Activated CD8-positive, alpha-beta memory T cell treated with anti-CD3 and anti-CD28 coated beads, Interleukin-2, amount 50 U/mL, for 24 hours (primary cell): Measurements from ENCODE around the gene HSPBP1.

ENCODE experiments used
- DNase-seq: peaks from one replicate; pipeline ENCODE4 v3.0.0-alpha.2; 2020; ENCODE audit errors: extremely low read depth

The HSPBP1 gene

GRCh38 chr19:55275851-55276719 lies 3.8 kb downstream of the HSPBP1 start:
- DNase-seq, result no peak

DNA sequence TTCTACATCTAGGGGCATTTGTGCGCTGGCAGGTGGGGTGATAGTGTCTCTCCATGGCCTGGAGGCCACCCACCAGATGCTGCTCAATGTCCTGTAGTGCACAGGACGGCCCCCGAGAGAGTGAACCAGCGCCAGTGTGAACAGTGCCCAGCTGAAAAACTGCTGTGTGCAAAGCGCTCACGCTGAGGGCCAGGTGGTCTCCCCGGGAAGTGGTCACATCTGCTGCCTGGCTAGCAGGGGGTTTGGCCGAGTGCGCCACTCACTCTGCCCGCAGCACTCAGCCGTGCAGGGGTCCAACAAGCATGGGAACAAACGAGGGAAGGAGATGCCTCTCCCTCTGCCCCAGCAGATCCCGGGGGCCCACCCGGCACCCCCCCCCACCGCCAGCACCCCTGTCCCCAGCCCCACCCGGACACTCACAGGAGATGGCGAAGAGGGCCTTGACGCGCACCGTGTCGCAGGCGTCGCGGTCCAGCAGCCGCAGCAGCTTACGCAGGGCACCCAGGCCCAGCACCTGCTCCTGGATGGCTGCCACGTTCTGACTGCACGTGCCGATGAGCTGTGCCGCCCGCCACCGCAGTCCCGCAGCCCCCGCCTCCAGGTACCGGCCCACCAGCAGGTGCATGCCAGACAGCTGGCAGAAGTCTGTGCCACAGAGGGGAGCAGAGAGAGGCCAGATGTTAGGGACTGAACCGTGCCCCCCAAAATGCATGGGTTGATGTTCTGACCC lies 5.8 kb downstream of the HSPBP1 start:
- no peak for DNase-seq

DNA sequence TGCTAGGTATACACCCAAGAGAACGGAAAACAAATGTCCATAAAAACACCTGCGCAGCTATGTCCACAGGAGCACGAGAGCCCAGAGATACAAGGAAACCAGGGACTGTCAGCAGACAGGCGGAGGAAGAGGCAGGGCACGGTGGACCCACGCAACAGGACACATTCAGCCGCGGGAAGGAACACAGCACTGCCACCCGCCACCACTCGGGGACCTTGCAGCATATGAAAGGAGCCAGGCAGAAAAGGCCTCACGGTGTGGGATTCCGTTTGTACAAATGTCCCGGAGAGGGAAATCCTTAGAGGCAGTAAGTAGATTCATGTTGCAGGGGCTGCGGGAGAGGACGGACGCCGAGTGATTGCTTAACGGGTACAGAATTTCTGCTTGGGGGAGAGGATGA lies 7.8 kb downstream of the HSPBP1 start:
- DNase-seq, result no peak

DNA sequence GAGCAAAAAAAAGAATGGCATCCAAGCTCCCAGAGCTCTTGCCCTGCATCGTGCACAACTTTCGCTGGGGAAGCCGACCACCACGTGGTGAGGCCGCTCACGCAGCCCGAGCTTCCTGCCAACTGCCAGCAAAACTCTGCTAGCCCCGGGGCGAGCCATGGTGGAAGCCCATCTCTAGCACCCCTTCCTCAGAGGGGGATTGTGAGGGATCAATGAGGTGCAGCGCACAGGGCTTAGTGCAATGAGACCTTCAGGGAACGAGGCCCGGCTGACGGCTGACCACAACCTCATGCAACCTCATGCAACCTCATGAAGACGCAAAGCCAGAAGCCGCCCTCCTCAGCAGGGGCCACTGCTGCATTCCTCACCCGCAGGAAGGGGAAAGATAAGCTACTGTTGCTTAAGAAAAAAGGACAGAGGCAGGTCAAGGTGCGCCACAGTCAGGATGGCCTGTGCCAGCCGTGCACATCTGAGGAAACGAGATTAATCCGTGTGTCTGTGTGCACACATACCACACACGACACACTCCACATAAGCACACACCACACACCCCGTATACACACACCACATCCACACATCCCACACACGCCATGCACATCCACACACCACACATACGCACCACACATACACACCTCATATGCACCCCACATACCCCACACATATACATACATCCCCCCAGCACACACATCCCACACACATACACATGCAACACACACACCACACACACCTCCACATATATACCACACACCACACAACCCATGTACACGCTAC lies 9.6 kb downstream of the HSPBP1 start:
- no peak for DNase-seq

- DNase-seq, result no peak
Measured at GRCh38 chr19:55269299-55269698, 10.6 kb downstream of the HSPBP1 start.

DNA sequence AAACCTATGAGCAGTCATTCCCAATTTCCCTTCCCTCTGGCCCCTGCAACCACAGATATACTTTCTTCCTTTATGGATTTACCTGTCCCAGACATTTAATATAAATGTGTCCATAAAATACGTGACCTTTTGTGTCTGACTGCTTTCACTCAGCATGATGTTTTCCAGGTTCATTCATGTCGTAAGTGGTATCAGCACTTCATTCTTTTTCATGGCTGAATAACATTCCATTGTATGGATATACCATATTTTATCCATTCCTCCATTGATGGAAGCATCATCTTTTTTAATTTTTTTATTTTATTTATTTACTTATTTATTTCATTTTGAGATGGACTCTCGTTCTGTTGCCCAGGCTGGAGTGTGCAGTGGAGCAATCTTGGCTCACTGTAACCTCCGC lies 13.1 kb downstream of the HSPBP1 start:
- no peak for DNase-seq

DNA sequence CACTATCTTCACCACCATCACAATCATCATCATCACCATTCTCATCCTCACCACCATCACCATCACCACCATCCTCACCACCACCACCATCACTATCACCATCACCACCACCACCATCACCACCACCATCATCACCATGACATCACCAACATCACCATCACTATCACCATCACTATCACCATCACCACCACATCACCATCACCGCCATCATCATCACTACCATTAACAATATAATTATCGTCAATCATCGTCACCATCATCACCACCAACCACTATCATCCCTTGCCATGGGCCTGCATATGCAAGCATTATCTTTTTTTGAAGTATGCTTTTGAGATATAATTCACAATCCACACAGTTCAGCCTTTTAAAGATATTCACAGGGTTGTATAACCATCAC lies 13.5 kb downstream of the HSPBP1 start:
- DNase-seq, result no peak

GRCh38 chr19:55265723-55266386 lies 14.1 kb downstream of the HSPBP1 start:
- no peak for DNase-seq

DNA sequence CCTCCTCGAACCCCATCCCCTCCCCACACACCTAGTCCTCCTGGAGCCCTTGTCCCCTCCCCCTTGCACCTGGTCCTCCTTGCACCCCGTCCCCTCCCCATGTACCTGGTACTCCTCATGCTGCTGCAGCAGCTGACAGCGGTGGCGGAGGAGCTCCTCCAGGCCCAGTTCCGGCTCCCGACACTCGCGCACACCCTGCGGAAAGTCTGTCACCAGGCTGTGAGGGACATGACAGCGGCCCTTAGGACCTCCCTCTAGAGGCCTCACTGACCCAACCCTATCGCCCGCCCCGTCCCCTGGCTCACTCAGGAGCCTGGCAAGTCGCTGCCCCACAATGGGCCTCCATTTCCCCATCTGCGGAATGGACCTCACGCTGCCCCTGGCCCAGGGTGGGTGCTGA lies 14.7 kb downstream of the HSPBP1 start:
- DNase-seq, result no peak

DNA sequence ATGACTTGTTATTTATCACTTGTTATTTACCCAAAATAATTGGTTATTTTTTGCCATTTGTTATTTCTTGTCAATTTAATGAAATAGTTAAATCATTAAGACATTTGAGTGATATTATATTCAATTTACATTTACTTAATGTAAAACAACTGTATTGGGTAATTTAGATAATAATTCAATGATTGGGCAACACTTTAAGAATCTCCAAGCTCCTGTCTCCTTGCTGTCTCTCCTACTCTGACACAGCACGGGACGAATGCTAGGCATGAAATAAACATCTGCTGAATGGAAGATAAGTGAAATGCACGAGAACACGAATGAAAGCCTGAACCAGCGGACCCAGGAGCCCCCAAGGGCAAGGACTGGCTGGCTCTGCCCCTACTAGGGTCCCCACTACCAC lies 15.4 kb downstream of the HSPBP1 start:
- no peak for DNase-seq

- DNase-seq, result no peak
Measured at GRCh38 chr19:55262359-55262758, 17.6 kb downstream of the HSPBP1 start.

DNA sequence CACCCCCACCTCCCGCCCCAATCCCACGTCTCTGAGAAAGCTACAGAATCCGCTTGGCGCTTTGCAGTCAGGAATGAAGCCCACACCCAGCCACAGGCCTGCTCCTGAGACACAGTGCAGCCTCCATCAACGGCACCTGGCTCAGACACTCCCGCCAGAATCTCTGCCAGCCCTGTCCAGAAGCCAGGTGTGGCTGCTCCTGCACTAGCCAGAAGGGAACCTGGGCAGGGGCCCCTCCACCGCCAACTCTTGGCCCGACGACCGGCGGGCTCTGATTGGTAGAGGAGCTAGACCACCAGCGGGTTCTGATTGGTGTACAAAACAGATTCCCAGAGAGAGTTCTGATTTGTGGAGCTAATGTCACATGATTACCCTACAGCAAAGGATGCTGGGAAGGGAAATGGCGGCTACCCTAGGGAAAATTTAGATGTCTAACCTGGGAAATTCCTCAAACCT lies 18.2 kb downstream of the HSPBP1 start:
- no peak for DNase-seq

DNA sequence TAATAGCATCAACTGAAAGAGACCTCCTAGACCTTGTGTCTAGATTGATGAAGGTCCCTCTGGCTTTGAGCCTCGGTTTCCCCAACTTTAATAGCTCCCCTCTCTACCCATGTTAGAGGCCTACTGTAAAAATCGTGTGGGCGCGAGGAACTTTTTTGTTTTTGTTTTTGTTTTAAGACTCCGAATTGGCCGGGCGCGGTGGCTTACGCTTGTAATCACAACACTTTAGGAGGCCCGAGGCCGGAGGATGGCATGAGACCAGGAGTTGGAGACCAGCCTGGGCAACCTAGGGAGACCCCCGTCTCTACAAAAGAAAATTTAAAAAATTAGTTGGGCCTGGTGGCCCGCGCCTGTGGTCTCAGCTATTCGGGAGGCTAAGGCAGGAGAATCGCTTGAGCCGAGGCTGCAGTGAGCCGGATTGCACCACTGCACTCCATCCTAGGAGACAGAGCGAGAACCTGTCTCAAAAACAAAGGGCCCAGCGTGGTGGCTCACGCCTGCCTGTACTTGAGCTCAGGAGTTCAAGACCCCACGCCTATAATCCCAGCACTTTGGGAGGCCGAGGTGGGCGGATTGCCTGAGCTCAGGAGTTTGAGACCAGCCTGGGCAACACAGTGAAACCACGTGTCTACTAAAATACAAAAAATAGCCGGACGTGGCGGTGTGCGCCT lies 20.2 kb downstream of the HSPBP1 start:
- DNase-seq, result no peak

GRCh38 chr19:55258828-55259539 lies 20.9 kb downstream of the HSPBP1 start, which contains the start of gene PPP6R1:
PPP6R1 (minus strand) TSS chr19:55259017; CDS start chr19:55247103, 11,914 bp downstream.
- peak; percentile 88 for DNase-seq

GRCh38 chr19:55258476-55258827 lies 21.5 kb downstream of the HSPBP1 start:
- no peak for DNase-seq

DNA sequence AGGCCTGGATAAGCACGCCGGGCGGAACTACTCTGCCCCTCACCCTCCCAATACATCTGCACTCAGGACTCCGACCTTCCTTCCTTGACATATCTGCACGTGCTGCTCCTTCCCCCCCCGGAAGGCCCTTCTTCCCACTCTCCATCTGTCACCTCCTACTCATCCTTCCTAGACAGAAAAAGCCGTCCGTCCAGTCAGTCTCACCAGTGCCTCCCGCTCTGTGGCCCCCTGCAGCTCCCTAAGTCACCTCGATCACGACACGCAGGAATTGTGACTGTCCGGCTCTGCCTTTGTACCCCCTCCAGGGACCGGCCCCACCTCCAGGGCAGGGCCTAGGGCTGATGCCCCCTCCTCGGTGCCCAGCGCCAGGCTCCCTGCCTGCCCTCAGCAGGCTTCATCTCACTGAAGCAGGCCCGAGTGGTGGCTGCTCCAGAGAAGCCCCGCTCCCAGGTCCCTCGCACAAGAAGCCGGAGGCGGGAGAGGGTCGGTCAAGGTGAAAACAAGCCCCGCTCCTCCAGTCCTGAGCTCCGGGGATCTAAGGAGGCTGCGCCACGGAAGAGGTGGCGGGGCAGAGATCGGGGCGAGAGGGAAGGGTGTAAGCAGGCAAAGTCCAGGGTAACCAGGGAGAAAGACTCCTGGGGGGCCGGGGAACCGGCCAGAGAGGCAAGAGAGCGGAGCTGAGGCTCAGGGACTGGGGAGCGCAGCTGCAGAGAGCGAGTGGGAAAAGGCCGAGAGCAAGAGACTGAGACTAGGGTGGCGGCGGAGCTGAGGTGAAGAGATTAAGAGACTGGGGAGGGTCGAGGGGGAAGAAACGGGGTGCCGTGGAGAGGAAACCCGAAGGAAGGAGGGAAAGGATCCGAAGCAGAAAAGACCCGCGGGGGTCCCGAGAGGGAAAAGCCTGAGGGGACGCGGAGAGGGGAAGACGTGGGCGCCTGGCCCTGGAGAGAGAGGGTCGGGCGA lies 22.2 kb downstream of the HSPBP1 start:
- no peak for DNase-seq

DNA sequence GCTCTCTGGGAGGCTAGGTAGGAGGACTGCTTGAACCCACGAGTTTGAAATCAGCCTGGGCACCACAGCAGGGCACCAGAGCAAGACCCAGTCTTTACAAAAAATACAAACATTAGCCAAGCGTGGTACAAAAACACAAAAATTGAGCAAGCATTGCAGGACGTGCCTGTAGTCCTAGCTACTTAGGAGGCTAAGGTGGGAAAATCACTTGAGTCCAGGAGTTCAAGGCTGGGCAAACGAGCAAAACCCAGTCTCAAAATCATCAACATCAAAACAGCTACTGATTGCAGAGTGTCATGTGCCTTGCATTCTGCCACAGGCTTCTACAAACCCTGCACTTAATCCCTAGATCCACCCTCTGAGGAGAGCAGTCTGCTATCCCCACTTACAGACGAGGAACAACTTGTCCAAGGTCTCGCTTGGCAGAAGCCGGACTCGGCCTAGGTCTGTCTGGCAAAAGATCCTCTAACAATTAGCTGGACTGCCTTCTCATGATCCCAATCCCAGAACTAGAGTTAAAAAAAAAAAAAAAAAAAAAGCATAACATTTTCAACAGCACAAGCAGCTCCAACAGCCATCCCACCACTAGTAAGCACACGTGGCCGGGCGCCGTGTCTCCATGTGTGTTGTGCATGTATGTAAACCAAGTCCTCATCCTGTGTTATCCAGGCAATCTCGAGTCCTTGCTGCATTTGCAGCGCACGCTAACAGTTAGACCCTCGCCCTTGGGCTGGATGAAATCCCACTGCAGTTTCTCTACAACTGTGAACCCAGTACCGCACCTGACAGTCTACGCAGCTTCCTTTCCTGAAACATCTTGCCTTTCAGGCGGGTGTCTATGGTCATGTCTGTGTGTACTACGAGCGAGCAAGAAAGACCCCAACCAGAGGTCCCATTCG lies 23.1 kb downstream of the HSPBP1 start:
- DNase-seq, result no peak
